ENCODE results near the gene SLC8A1.

SLC8A1 gene

GRCh38 chr2:40276076-40276475 lies 175.8 kb downstream of the SLC8A1 start:
- DNase-seq (ENCODE audit: low spot score) (no peak), FAIRE-seq (no peak)

- DNase-seq (ENCODE audit: low spot score) = no peak
- FAIRE-seq = no peak
Observed at GRCh38 chr2:40274270-40274669, 177.6 kb downstream of the SLC8A1 start.

GRCh38 chr2:40273734-40274182 lies 178.1 kb downstream of the SLC8A1 start:
- FAIRE-seq (no peak), DNase-seq (ENCODE audit: low spot score) (no peak)

GRCh38 chr2:40271094-40271493 lies 180.8 kb downstream of the SLC8A1 start:
- FAIRE-seq = no peak
- DNase-seq (ENCODE audit: low spot score) = no peak

- FAIRE-seq (no peak), DNase-seq (ENCODE audit: low spot score) (no peak)
Observed at GRCh38 chr2:40270372-40270771, 181.5 kb downstream of the SLC8A1 start.

- no peak for FAIRE-seq
Observed at GRCh38 chr2:40268566-40268965, 183.3 kb downstream of the SLC8A1 start.

GRCh38 chr2:40266201-40266600 lies 185.7 kb downstream of the SLC8A1 start:
- FAIRE-seq = no peak
- no peak for DNase-seq (ENCODE audit: low spot score)

More at GRCh38 chr2:40268566-40268965, 183.3 kb downstream of the SLC8A1 start:
- no peak for DNase-seq (ENCODE audit: low spot score)

- no peak for DNase-seq (ENCODE audit: low spot score)
- no peak for FAIRE-seq
Observed at GRCh38 chr2:40265602-40266001, 186.3 kb downstream of the SLC8A1 start.

- DNase-seq (ENCODE audit: low spot score) (no peak), FAIRE-seq (no peak)
Observed at GRCh38 chr2:40261042-40261441, 190.8 kb downstream of the SLC8A1 start.

- FAIRE-seq = no peak
- no peak for DNase-seq (ENCODE audit: low spot score)
Observed at GRCh38 chr2:40260437-40260836, 191.5 kb downstream of the SLC8A1 start.

GRCh38 chr2:40259900-40260299 lies 192.0 kb downstream of the SLC8A1 start:
- DNase-seq (ENCODE audit: low spot score) (no peak), FAIRE-seq (no peak)

- DNase-seq (ENCODE audit: low spot score) (no peak), FAIRE-seq (no peak)
Observed at GRCh38 chr2:40258135-40258457, 193.8 kb downstream of the SLC8A1 start.

GRCh38 chr2:40257340-40258134 lies 194.4 kb downstream of the SLC8A1 start:
- FAIRE-seq (no peak), DNase-seq (ENCODE audit: low spot score) (no peak)

GRCh38 chr2:40256649-40257048 lies 195.2 kb downstream of the SLC8A1 start:
- DNase-seq (ENCODE audit: low spot score) (no peak), FAIRE-seq (no peak)

- DNase-seq (ENCODE audit: low spot score) = no peak
- FAIRE-seq = no peak
Observed at GRCh38 chr2:40256008-40256407, 195.9 kb downstream of the SLC8A1 start.

- no peak for DNase-seq (ENCODE audit: low spot score)
- FAIRE-seq = no peak
Observed at GRCh38 chr2:40255103-40255502, 196.8 kb downstream of the SLC8A1 start.

GRCh38 chr2:40254611-40255010 lies 197.3 kb downstream of the SLC8A1 start:
- no peak for DNase-seq (ENCODE audit: low spot score)
- no peak for FAIRE-seq

- FAIRE-seq = no peak
- DNase-seq (ENCODE audit: low spot score) = no peak
Observed at GRCh38 chr2:40251137-40251536, 200.8 kb downstream of the SLC8A1 start.

GRCh38 chr2:40249577-40249976 lies 202.3 kb downstream of the SLC8A1 start:
- no peak for FAIRE-seq

GRCh38 chr2:40248294-40248693 lies 203.6 kb downstream of the SLC8A1 start:
- FAIRE-seq = no peak

More at GRCh38 chr2:40249577-40249976, 202.3 kb downstream of the SLC8A1 start:
- no peak for DNase-seq (ENCODE audit: low spot score)

GRCh38 chr2:40244675-40245074 lies 207.2 kb downstream of the SLC8A1 start:
- no peak for FAIRE-seq
- peak; percentile 47 for DNase-seq (ENCODE audit: low spot score)

More at GRCh38 chr2:40248294-40248693, 203.6 kb downstream of the SLC8A1 start:
- DNase-seq (ENCODE audit: low spot score) = no peak

- FAIRE-seq (no peak), DNase-seq (ENCODE audit: low spot score) (no peak)
Observed at GRCh38 chr2:40244251-40244650, 207.6 kb downstream of the SLC8A1 start.

GRCh38 chr2:40243581-40244187 lies 208.2 kb downstream of the SLC8A1 start:
- no peak for DNase-seq (ENCODE audit: low spot score)
- no peak for FAIRE-seq
